GM12878 (cell line): ENCODE data around the gene RERE. TPM values are rescaled to one million over a fixed set of nuclear protein-coding genes. Genes with fewer than 3 reads are reported as not detected.

ENCODE experiments used
- ATAC-seq: fragments of 200-7000 bp; cut with Tn5 transposase; 3 replicates; pipeline ENCODE4 v1.9.1; 2020; ENCODE audit warnings: mild to moderate bottlenecking, moderate library complexity
- BruUV-seq: library from RNA; stranded (reverse); fragments of 400-500 nt; replicated peaks from 2 replicates; lab custom pipeline; 2021; lab: Mats Ljungman, UMichigan
- CTCF ChIA-PET: fragments of 300-600 bp; sonication (Branson Sonifier 250); formaldehyde crosslinking; extraction: SDS; loops from one replicate; lab custom pipeline; 2021; ENCODE audit warnings: inconsistent platforms; lab: Yijun Ruan, JAX
- POLR2A ChIA-PET: fragments of 350-600 bp; formaldehyde crosslinking; extraction: SDS; loops from one replicate; lab custom pipeline; 2021; ENCODE audit warnings: inconsistent platforms; lab: Charles Lee
- RAD21 ChIA-PET: fragments of 300-600 bp; sonication (Branson Sonifier 250); formaldehyde crosslinking; loops from one replicate; lab custom pipeline; 2023; ENCODE audit warnings: antibody characterized with exemption; ENCODE audit not compliant: unreplicated experiment; lab: Charles Lee
- SMC1A ChIA-PET: fragments of 300-600 bp; sonication (Branson Sonifier 250); formaldehyde crosslinking; loops from one replicate; lab custom pipeline; 2023; ENCODE audit not compliant: unreplicated experiment, uncharacterized antibody; lab: Charles Lee
- DNase-seq: peaks from one replicate; pipeline ENCODE4 v3.0.0-alpha.2; 2011; ENCODE audit warnings: low read depth, low spot score
- FAIRE-seq: peaks from 3 replicates; lab custom pipeline; 2011; peaks lifted over from hg19 to GRCh38; lab: Jason Lieb, UNC
- H2AFZ ChIP-seq: 2 replicates; pipeline ENCODE4 v1.6.0; 2011; ENCODE audit warnings: low read depth, low read length, control low read depth; ENCODE audit not compliant: control insufficient read depth
- H3K27ac ChIP-seq: 2 replicates; pipeline ENCODE4 v1.5.1; 2011; ENCODE audit warnings: control low read depth; ENCODE audit not compliant: control insufficient read depth, insufficient read depth
- H3K27me3 ChIP-seq, 2 experiments: replicated peaks in 1 of 2; 2 replicates each; pipeline versions ENCODE4 v1.6.0 to v1.6.1; 2011; ENCODE audit warnings: low read length in 1 of 2; ENCODE audit not compliant: control insufficient read depth in 2 of 2, insufficient read depth in 2 of 2
- H3K36me3 ChIP-seq, 2 experiments: 2 replicates each; pipeline ENCODE4 v1.5.1; 2011; ENCODE audit warnings: low read length in 1 of 2; ENCODE audit not compliant: control insufficient read depth in 2 of 2, insufficient read depth in 2 of 2
- H3K4me1 ChIP-seq: 2 replicates; pipeline ENCODE4 v1.6.1; 2011; ENCODE audit warnings: mild to moderate bottlenecking, low read length, moderate library complexity, mixed read lengths; ENCODE audit not compliant: control insufficient read depth, insufficient read depth
- H3K4me2 ChIP-seq: 2 replicates; pipeline ENCODE4 v1.6.0; 2011; ENCODE audit warnings: control low read depth; ENCODE audit not compliant: control insufficient read depth, insufficient read depth
- H3K4me3 ChIP-seq: fragments of 200-600 bp; sonication (generic); 2 replicates; pipeline ENCODE4 v1.5.1; 2016
- H3K79me2 ChIP-seq: 2 replicates; pipeline ENCODE4 v1.6.0; 2011; ENCODE audit warnings: low read length; ENCODE audit not compliant: control insufficient read depth, insufficient read depth
- H3K9ac ChIP-seq: 2 replicates; pipeline ENCODE4 v1.8.0; 2011; ENCODE audit warnings: low read length, control low read depth, mixed read lengths; ENCODE audit not compliant: control insufficient read depth, insufficient read depth
- H3K9me3 ChIP-seq: replicated peaks from 3 replicates; pipeline ENCODE4 v1.5.1; 2011; ENCODE audit warnings: mild to moderate bottlenecking, low read length; ENCODE audit not compliant: control insufficient read depth, insufficient read depth
- H4K20me1 ChIP-seq: 2 replicates; pipeline ENCODE4 v1.6.0; 2011; ENCODE audit not compliant: control insufficient read depth, insufficient read depth
- BACH1 ChIP-seq: fragments of 450-650 bp; IDR thresholded peaks from 2 replicates; pipeline ENCODE4 v1.6.1; 2017; ENCODE audit warnings: mild to moderate bottlenecking, borderline replicate concordance
- BCL11A ChIP-seq: IDR thresholded peaks from 2 replicates; pipeline ENCODE4 v1.6.1; 2011; ENCODE audit warnings: low read depth, low read length
- CHD2 ChIP-seq: IDR thresholded peaks from 2 replicates; pipeline ENCODE4 v1.6.1; 2011; ENCODE audit warnings: low read depth, low read length, improper control_type of control experiment, borderline replicate concordance
- EZH2 ChIP-seq: IDR thresholded peaks from 2 replicates; pipeline ENCODE4 v1.6.1; 2012; ENCODE audit warnings: low read depth, mild to moderate bottlenecking, control low read depth, inconsistent platforms, low read length, borderline replicate concordance; ENCODE audit not compliant: control insufficient read depth
- HCFC1 ChIP-seq: fragments of 150-350 bp; IDR thresholded peaks from 2 replicates; pipeline ENCODE4 v1.6.1; 2014; ENCODE audit warnings: low read length
- HDGF ChIP-seq: fragments of 450-650 bp; IDR thresholded peaks from 2 replicates; pipeline ENCODE4 v1.6.1; 2016; ENCODE audit warnings: antibody characterized with exemption
- MTA3 ChIP-seq: IDR thresholded peaks from 2 replicates; pipeline ENCODE4 v1.6.1; 2012; ENCODE audit warnings: low read length, inconsistent platforms, borderline replicate concordance
- NFYA ChIP-seq: IDR thresholded peaks from 2 replicates; pipeline ENCODE4 v1.6.1; 2011; ENCODE audit warnings: low read depth, mild to moderate bottlenecking, low read length, improper control_type of control experiment, borderline replicate concordance
- NR2F1 ChIP-seq: fragments of 450-650 bp; conservative IDR thresholded peaks from 2 replicates; pipeline ENCODE4 v1.6.1; 2017; ENCODE audit warnings: mild to moderate bottlenecking
- PAX5 ChIP-seq: IDR thresholded peaks from 2 replicates; pipeline ENCODE4 v1.6.1; 2011; ENCODE audit warnings: low read depth, low read length, borderline replicate concordance
- POLR2AphosphoS5 ChIP-seq: IDR thresholded peaks from 2 replicates; pipeline ENCODE4 v1.6.1; 2011; ENCODE audit warnings: mild to moderate bottlenecking, low read length, inconsistent platforms
- POU2F2 ChIP-seq: IDR thresholded peaks from 3 replicates; pipeline ENCODE4 v1.6.1; 2011; ENCODE audit warnings: low read depth, mild to moderate bottlenecking, low read length, borderline replicate concordance
- SIN3A ChIP-seq: IDR thresholded peaks from 2 replicates; pipeline ENCODE4 v1.6.1; 2012; ENCODE audit warnings: low read depth, low read length, improper control_type of control experiment
- SMC3 ChIP-seq: IDR thresholded peaks from 2 replicates; pipeline ENCODE4 v1.6.1; 2011; ENCODE audit warnings: low read length, improper control_type of control experiment, borderline replicate concordance
- SP1 ChIP-seq: IDR thresholded peaks from one replicate; pipeline ENCODE4 v1.6.1; 2011; ENCODE audit warnings: low read depth, low read length
- SRF ChIP-seq, 2 experiments: IDR thresholded peaks; 2 replicates each; pipeline ENCODE4 v1.6.1; 2011; ENCODE audit warnings: low read depth in 2 of 2, low read length in 2 of 2, mild to moderate bottlenecking in 1 of 2, moderate library complexity in 1 of 2
- TARDBP ChIP-seq: IDR thresholded peaks from 2 replicates; pipeline ENCODE4 v1.6.1; 2016; ENCODE audit warnings: borderline replicate concordance
- YY1 ChIP-seq: IDR thresholded peaks from 2 replicates; pipeline ENCODE4 v1.6.1; 2011; ENCODE audit warnings: low read depth, mild to moderate bottlenecking, low read length
- ZNF217 ChIP-seq: fragments of 450-650 bp; IDR thresholded peaks from 2 replicates; pipeline ENCODE4 v1.6.1; 2017; ENCODE audit warnings: antibody characterized with exemption, mild to moderate bottlenecking
- ZSCAN29 ChIP-seq: fragments of 450-650 bp; IDR thresholded peaks from 2 replicates; pipeline ENCODE4 v1.6.1; 2017; ENCODE audit warnings: mild to moderate bottlenecking, moderate library complexity
- WGBS: methylation state at CpG from one replicate; pipeline ENCODE4 v1.1.6; 2016; ENCODE audit warnings: low lambda C conversion rate; ENCODE audit not compliant: insufficient replicate concordance, insufficient coverage; ENCODE audit errors: missing lambda C conversion rate; 5-methylcytosine and 5-hydroxymethylcytosine counted together
- in situ Hi-C: fragments of 300-500 bp; cut with MboI; formaldehyde crosslinking; loops from 9 replicates; pipeline ENCODE4 v1.14.3; 2018; ENCODE audit warnings: mixed read lengths
- intact Hi-C: fragments of 100-400 bp; cut with micrococcal nuclease; formaldehyde crosslinking; loops from one replicate; pipeline ENCODE4 v1.14.2; 2022; ENCODE audit not compliant: unreplicated experiment
- polyA plus RNA-seq, 11 experiments: library from polyadenylated mRNA; depleted of rRNA in 4 of 11; unstranded in 6 of 11; stranded (reverse) in 5 of 11; fragments of >200 nt; fragmentation: Nextera tagmentation in 4 of 11; fragmentation: Illumina TruSeq in 1 of 11; extraction: Ambion mirVana in 4 of 11; extraction: Trizol in 1 of 11; gene quantifications; 1 replicate in 1 of 11; 2 replicates in 10 of 11; pipeline versions ENCODE4 v1.2.1 to v1.2.3, GENCODE V29; 2011 to 2016; ENCODE audit warnings: inconsistent platforms in 2 of 11, missing spikeins in 2 of 11, low read depth in 1 of 11
- total RNA-seq, 4 experiments: library from RNA; depleted of rRNA in 3 of 4; stranded (reverse); fragments of >200 nt in 3 of 4; fragmentation: Illumina TruSeq in 1 of 4; extraction: Trizol in 1 of 4; gene quantifications; 2 replicates each; pipeline versions ENCODE4 v1.2.1 to v1.2.3, GENCODE V29; 2013 to 2021
- TF ChIP-seq, protein P1 (sequence below): IDR thresholded peaks from 2 replicates; pipeline ENCODE4 v1.6.1; 2011; ENCODE audit warnings: borderline replicate concordance, low read depth, mild to moderate bottlenecking, moderate library complexity, low read length; ENCODE audit not compliant: insufficient read depth, poor library complexity, severe bottlenecking

Gene RERE
- total and polyA plus RNA-seq, 10 of the 15 experiments (the other 5 are each of a cell fraction or from before 2014, with no cell fraction given): 5.2 to 60.5 (median 20.2) TPM

- TF ChIP-seq ZNF217 (no peak), NR2F1 (peak; percentile 83), BACH1 (no peak), YY1 (no peak), MTA3 (no peak), ZSCAN29 (no peak), SRF (IDR thresholded peaks at IDR 0.05; ENCODE audit: low read depth in 2 of 2, low read length in 2 of 2) (no peak), BCL11A (no peak), TARDBP (no peak), HCFC1 (no peak), PAX5 (no peak), HDGF (no peak), SIN3A (no peak)
- TF ChIP-seq, protein P1, sequence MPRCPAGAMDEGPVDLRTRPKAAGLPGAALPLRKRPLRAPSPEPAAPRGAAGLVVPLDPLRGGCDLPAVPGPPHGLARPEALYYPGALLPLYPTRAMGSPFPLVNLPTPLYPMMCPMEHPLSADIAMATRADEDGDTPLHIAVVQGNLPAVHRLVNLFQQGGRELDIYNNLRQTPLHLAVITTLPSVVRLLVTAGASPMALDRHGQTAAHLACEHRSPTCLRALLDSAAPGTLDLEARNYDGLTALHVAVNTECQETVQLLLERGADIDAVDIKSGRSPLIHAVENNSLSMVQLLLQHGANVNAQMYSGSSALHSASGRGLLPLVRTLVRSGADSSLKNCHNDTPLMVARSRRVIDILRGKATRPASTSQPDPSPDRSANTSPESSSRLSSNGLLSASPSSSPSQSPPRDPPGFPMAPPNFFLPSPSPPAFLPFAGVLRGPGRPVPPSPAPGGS: no peak
These were observed 519 bp downstream of the RERE start (continued) for GRCh38 chr1:8816831-8817411.

DNA sequence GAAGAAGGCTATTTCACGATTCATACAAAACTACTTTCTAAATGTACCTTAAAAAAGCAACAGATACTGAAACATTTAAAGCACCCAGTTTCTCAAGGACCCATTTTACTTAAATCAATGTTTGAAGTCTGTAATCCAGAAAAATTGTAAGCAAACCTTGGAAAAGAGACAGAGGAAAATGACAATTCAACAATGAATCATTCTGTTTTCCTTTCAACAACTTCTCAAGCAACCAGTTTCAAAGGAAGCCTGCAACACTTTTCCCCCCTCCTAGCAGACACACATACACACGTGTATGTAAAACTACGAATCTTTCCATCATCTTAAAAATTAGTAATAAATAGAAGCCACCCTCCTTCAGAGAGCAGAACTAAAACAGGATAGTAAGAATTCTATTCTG, 1.2 kb downstream of the RERE start:
- in situ Hi-C loops: no loop called here
- H3K9me3 ChIP-seq: no peaks in the 10 kb centered on the region
- peak overlapping the region; percentile 95 for H3K9ac ChIP-seq
- H3K36me3 ChIP-seq: no peaks in the 10 kb centered on the region
- H4K20me1 ChIP-seq: no peaks in the 10 kb centered on the region
- ChIA-PET RAD21 (interaction anchor here (0.6 to 2.3 kb wide), 8 partner anchors 24 to 255 kb away, joined by 3 to 22 read pairs (median 5); no protein-coding TSS in a partner anchor), POLR2A (interaction anchor here (3.4 kb wide), 1 partner anchor 54 kb away, joined by 27 read pairs; no protein-coding TSS in a partner anchor), CTCF (interaction anchor here (0.9 to 2.3 kb wide), 8 partner anchors 33 to 799 kb away, joined by 3 to 26 read pairs (median 9); no protein-coding TSS in a partner anchor), SMC1A (interaction anchor here (0.8 to 3.5 kb wide), 15 partner anchors 12 to 840 kb away, joined by 3 to 22 read pairs (median 4); no protein-coding TSS in a partner anchor)
- ATAC-seq (0 out of 3 replicates have a peak, but pooled peaks have one; percentile 1), FAIRE-seq (no peak), DNase-seq (no peak)
- no peaks in the 10 kb centered on the region for H3K27me3 ChIP-seq
- peak overlapping the region; percentile 20; the same call in 1 of the 2 replicates for H2AFZ ChIP-seq
- 0% methylated on average over 3 of the region's 3 CpGs for WGBS
- TF ChIP-seq POLR2AphosphoS5 (no peak), EZH2 (no peak), CHD2 (no peak), HDGF (no peak), POU2F2 (no peak), NFYA (no peak), SP1 (no peak), SMC3 (no peak)
- peak overlapping the region; percentile 95 for H3K27ac ChIP-seq
- peaks cover 58% of the 10 kb centered on the region for H3K79me2 ChIP-seq
- peak overlapping the region; percentile 36 for H3K4me2 ChIP-seq
- no peaks in the 10 kb centered on the region for H3K4me1 ChIP-seq
- H3K4me3 ChIP-seq: peak overlapping the region; percentile 91
- no TSS peak for BruUV-seq
- intact Hi-C loops: loop anchor here (5.0 kb wide), 1 partner anchor 54 kb away; no protein-coding TSS in a partner anchor
